GM12865 (cell line): Measurements from ENCODE around the gene PKP4.

ENCODE experiments used
- DNase-seq: peaks from one replicate; pipeline ENCODE4 v3.0.0; 2010; ENCODE audit warnings: low read depth
- H3K4me3 ChIP-seq: 2 replicates; pipeline ENCODE4 v1.5.1; 2011; ENCODE audit warnings: mild to moderate bottlenecking, low read depth, low read length, control low read depth
- TF ChIP-seq, protein P1 (sequence below): IDR thresholded peaks from 2 replicates; pipeline ENCODE4 v1.5.1; 2011; ENCODE audit warnings: low read length, control low read depth, low read depth, inconsistent platforms; ENCODE audit not compliant: insufficient read depth; ENCODE audit errors: missing control alignments

Gene PKP4

DNA sequence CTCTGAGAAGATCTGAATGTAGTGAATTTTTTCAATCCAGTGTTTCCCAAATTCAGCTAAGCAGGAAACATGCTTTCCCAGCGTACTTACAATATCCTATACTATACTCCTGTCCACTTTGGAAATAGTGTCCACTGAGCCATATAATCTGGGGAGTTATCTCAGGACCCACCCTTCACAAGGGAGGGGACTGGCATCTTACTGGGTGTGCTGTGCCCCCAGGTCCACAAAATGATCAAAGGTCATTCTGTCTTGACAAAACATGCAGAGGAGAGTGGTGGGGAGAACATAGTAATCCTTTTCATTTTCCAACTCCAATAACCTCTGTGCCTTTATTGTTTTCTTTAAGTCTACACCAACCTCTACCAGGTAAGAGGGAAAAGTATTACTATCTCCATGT is 258.6 kb downstream of the PKP4 start:
- no peak for DNase-seq
- TF ChIP-seq, protein P1, sequence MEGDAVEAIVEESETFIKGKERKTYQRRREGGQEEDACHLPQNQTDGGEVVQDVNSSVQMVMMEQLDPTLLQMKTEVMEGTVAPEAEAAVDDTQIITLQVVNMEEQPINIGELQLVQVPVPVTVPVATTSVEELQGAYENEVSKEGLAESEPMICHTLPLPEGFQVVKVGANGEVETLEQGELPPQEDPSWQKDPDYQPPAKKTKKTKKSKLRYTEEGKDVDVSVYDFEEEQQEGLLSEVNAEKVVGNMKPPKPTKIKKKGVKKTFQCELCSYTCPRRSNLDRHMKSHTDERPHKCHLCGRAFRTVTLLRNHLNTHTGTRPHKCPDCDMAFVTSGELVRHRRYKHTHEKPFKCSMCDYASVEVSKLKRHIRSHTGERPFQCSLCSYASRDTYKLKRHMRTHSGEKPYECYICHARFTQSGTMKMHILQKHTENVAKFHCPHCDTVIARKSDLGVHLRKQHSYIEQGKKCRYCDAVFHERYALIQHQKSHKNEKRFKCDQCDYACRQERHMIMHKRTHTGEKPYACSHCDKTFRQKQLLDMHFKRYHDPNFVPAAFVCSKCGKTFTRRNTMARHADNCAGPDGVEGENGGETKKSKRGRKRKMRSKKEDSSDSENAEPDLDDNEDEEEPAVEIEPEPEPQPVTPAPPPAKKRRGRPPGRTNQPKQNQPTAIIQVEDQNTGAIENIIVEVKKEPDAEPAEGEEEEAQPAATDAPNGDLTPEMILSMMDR, result no peak
- H3K4me3 ChIP-seq, result no peak overlapping the region

DNA sequence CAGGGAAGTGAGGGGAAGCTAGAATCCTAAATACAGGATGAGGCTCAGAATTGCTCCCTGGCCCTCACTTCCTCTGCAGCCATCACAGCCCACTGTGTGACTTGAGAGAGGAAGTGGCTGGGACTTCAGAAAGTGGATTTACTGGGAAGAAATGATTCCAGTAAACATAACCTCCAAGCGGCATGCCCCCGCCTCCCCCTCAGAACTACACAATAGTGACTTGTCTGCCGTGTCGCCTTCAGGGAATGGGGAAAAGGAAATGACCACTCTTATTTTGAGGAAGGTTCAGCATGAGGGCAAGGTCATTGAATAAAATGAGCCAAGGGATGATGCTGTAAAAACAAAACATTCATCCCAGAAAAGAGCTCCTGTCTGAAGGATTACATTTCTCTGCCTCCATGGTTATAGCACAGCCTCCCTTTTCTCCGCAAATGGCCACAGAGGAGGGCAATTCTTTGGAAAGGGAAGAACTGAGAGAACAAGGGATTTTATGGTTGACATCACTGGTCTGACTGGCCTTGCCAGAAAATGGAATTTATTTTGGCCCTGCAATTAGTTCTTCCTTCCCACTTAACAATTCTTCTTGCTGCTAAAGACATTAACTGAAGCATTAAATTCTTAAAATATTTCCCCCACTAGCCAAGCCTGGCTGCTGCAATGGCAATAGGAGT is 259.5 kb downstream of the PKP4 start:
- TF ChIP-seq, protein P1, result no peak
- DNase-seq, result no peak
- no peak overlapping the region for H3K4me3 ChIP-seq

GRCh38 chr2:158716921-158717320 is 260.2 kb downstream of the PKP4 start:
- H3K4me3 ChIP-seq, result no peak overlapping the region
- DNase-seq, result no peak
- TF ChIP-seq, protein P1, result no peak

DNA sequence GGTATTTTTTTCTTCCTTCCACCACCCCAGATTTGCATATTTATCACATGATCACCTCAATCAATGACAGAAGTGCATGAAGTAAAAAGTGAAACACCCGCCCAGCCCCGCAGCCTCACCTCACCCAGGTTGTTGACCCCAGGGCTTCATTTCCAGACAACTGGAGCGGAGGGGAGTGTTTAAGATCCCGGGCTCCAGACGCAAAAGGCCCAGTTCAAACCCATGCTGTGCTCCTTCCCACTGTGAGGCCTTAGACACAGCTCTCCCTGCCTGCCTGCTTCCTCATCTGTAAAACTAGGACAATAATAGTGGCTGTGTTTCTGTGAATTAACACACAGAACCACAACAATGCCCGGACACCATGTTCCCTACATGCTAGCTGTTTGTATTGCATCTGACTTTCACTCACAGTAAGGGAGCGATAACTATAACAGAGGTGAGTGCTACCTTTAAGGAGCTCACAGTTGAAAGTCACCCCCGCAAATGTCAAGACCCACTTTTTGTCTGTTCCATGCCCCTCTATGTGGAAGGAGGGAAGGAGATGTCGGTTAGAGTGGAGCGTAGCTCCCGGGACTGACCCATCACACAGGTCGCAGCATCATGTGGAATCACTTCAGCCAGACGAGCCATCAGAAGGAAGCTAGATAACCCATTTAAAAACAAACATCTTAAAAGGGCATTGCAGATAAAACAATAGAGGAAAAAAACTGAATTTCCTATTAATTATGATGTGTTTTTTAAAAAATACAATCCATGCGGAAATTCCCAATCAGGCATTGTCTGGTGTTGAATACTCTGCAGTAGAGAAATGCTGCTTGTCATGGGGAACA is 260.8 kb downstream of the PKP4 start:
- TF ChIP-seq, protein P1, result no peak
- no peak overlapping the region for H3K4me3 ChIP-seq
- DNase-seq, result no peak

- H3K4me3 ChIP-seq, result no peak overlapping the region
- DNase-seq, result no peak
- TF ChIP-seq, protein P1, result no peak
These were observed 261.4 kb downstream of the PKP4 start for GRCh38 chr2:158718196-158718585.

DNA sequence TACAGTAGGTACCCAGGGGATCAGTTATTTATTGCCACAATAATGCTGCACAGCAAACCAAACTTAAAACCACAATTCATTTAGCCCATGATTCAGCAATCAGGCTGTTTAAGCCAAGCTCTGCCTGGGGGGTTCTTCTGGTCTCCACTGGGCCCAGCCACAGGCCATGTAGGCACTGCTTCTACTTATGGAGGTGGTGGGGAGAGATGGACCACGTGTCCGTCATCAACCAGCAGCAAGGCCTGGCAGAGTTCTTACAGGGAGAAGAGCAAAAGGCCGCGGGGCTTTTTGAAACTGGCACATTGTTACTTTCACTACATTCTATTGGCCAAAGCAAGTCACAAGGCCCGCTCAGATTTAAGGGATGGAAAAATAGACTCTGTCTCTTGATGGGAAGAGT is 262.1 kb downstream of the PKP4 start:
- H3K4me3 ChIP-seq, result no peak overlapping the region
- no peak for DNase-seq
- TF ChIP-seq, protein P1, result no peak
